SK-N-SH treated with all-trans-retinoic acid at 6 μM for 48 hours (cell line): ENCODE measurements around the gene TESMIN.

Experiments used
- ATAC-seq: fragments of 200-7000 bp; cut with Tn5 transposase; 3 replicates; pipeline ENCODE4 v1.9.1; 2020; ENCODE audit warnings: mild to moderate bottlenecking, moderate library complexity
- ARNTL ChIP-seq: fragments of 450-650 bp; formaldehyde crosslinking; IDR thresholded peaks from 2 replicates; pipeline ENCODE4 v1.5.0; 2020; ENCODE audit warnings: low read depth, mild to moderate bottlenecking, moderate library complexity, borderline replicate concordance
- CSDC2 ChIP-seq: fragments of 250-450 bp; sonication (Bioruptor Pico); IDR thresholded peaks from 2 replicates; pipeline ENCODE4 v1.5.0; 2020; ENCODE audit warnings: mild to moderate bottlenecking, moderate library complexity
- GLIS3 ChIP-seq: fragments of 250-450 bp; sonication (Bioruptor Pico); IDR thresholded peaks from 2 replicates; pipeline ENCODE4 v1.5.0; 2020; ENCODE audit warnings: mild to moderate bottlenecking, moderate library complexity
- ISL1 ChIP-seq: fragments of 250-450 bp; sonication (Bioruptor Pico); IDR thresholded peaks from 2 replicates; pipeline ENCODE4 v2.1.2; 2022; ENCODE audit warnings: mild to moderate bottlenecking, moderate library complexity
- OSR1 ChIP-seq: fragments of 250-450 bp; sonication (Bioruptor Pico); IDR thresholded peaks from 2 replicates; pipeline ENCODE4 v1.8.0; 2022; ENCODE audit warnings: moderate library complexity, mild to moderate bottlenecking, inconsistent platforms
- PATZ1 ChIP-seq: fragments of 250-450 bp; sonication (Bioruptor Pico); IDR thresholded peaks from 2 replicates; pipeline ENCODE4 v1.8.0; 2020; ENCODE audit warnings: mild to moderate bottlenecking, moderate library complexity, borderline replicate concordance
- POU6F1 ChIP-seq: fragments of 250-450 bp; sonication (Bioruptor Pico); IDR thresholded peaks from 2 replicates; pipeline ENCODE4 v1.8.0; 2021; ENCODE audit warnings: low read depth, mild to moderate bottlenecking, moderate library complexity, borderline replicate concordance
- PPARA ChIP-seq: fragments of 250-450 bp; sonication (Bioruptor Pico); IDR thresholded peaks from 2 replicates; pipeline ENCODE4 v1.5.0; 2020; ENCODE audit warnings: mild to moderate bottlenecking, borderline replicate concordance
- TCF4 ChIP-seq: fragments of 250-450 bp; sonication (Bioruptor Pico); IDR thresholded peaks from 2 replicates; pipeline ENCODE4 v1.8.0; 2021; ENCODE audit warnings: mild to moderate bottlenecking, moderate library complexity, borderline replicate concordance
- TOX ChIP-seq: fragments of 250-450 bp; sonication (Bioruptor Pico); IDR thresholded peaks from 2 replicates; pipeline ENCODE4 v1.8.0; 2021; ENCODE audit warnings: mild to moderate bottlenecking, moderate library complexity, borderline replicate concordance
- ZC3H10 ChIP-seq: fragments of 250-450 bp; sonication (Bioruptor Pico); IDR thresholded peaks from 2 replicates; pipeline ENCODE4 v1.5.1; 2021; ENCODE audit warnings: mild to moderate bottlenecking, moderate library complexity
- ZFP3 ChIP-seq: fragments of 250-450 bp; sonication (Bioruptor Pico); IDR thresholded peaks from 2 replicates; pipeline ENCODE4 v1.5.0; 2020; ENCODE audit warnings: mild to moderate bottlenecking, moderate library complexity
- ZFP30 ChIP-seq: fragments of 450-650 bp; formaldehyde crosslinking; IDR thresholded peaks from 2 replicates; pipeline ENCODE4 v1.5.0; 2022; ENCODE audit warnings: mild to moderate bottlenecking, moderate library complexity
- ZNF565 ChIP-seq: fragments of 450-650 bp; formaldehyde crosslinking; conservative IDR thresholded peaks from 2 replicates; pipeline ENCODE4 v1.5.0; 2020; ENCODE audit warnings: low read depth, mild to moderate bottlenecking, moderate library complexity
- ZNF70 ChIP-seq: fragments of 450-650 bp; formaldehyde crosslinking; IDR thresholded peaks from 2 replicates; pipeline ENCODE4 v1.5.0; 2020; ENCODE audit warnings: mild to moderate bottlenecking, moderate library complexity
- TF ChIP-seq, protein P1 (sequence below): fragments of 250-450 bp; sonication (Bioruptor Pico); IDR thresholded peaks from 2 replicates; pipeline ENCODE4 v1.5.0; 2020; ENCODE audit warnings: mild to moderate bottlenecking, moderate library complexity
- TF ChIP-seq, protein P2 (sequence below): fragments of 250-450 bp; sonication (Bioruptor Pico); IDR thresholded peaks from 2 replicates; pipeline ENCODE4 v1.5.1; 2021; ENCODE audit warnings: mild to moderate bottlenecking, moderate library complexity

The TESMIN gene

GRCh38 chr11:68722143-68722542 lies 29.2 kb downstream of the TESMIN start:
- TF ChIP-seq ARNTL (CRISPR knock-in tag) (no peak), ZC3H10 (CRISPR knock-in tag) (no peak), ZNF70 (CRISPR knock-in tag) (no peak), TOX (CRISPR knock-in tag) (no peak), PPARA (CRISPR knock-in tag) (no peak), ISL1 (CRISPR knock-in tag) (no peak), CSDC2 (CRISPR knock-in tag) (no peak), OSR1 (CRISPR knock-in tag) (no peak), POU6F1 (CRISPR knock-in tag) (no peak), TCF4 (no peak), ZFP3 (CRISPR knock-in tag) (no peak), GLIS3 (CRISPR knock-in tag) (no peak), ZFP30 (no peak), PATZ1 (CRISPR knock-in tag) (no peak)
- TF ChIP-seq, protein P1, sequence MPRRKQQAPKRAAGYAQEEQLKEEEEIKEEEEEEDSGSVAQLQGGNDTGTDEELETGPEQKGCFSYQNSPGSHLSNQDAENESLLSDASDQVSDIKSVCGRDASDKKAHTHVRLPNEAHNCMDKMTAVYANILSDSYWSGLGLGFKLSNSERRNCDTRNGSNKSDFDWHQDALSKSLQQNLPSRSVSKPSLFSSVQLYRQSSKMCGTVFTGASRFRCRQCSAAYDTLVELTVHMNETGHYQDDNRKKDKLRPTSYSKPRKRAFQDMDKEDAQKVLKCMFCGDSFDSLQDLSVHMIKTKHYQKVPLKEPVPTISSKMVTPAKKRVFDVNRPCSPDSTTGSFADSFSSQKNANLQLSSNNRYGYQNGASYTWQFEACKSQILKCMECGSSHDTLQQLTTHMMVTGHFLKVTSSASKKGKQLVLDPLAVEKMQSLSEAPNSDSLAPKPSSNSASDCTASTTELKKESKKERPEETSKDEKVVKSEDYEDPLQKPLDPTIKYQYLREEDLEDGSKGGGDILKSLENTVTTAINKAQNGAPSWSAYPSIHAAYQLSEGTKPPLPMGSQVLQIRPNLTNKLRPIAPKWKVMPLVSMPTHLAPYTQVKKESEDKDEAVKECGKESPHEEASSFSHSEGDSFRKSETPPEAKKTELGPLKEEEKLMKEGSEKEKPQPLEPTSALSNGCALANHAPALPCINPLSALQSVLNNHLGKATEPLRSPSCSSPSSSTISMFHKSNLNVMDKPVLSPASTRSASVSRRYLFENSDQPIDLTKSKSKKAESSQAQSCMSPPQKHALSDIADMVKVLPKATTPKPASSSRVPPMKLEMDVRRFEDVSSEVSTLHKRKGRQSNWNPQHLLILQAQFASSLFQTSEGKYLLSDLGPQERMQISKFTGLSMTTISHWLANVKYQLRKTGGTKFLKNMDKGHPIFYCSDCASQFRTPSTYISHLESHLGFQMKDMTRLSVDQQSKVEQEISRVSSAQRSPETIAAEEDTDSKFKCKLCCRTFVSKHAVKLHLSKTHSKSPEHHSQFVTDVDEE = no peak

DNA sequence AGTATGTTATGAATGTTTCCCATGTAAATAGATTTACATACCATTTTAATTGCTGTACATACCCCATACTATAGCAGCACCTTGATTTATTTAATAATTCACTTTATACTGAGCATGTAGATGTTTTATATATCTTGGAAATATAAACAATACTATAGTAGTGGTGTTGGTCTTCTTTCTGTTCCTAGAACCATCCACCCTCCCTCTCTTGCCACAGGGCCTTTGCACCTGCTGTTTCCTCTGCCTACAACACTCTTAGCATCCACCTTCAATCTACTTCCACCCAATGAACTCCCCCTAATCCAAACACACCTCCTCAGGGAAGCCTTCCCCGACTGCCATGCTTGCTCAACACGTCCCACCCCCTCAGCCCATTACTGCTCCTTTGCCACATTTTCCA lies 30.2 kb downstream of the TESMIN start:
- ATAC-seq = no peak

More at GRCh38 chr11:68722143-68722542, 29.2 kb downstream of the TESMIN start:
- no peak for ATAC-seq

More for the DNA sequence above, 30.2 kb downstream of the TESMIN start:
- TF ChIP-seq TOX (CRISPR knock-in tag) (no peak), GLIS3 (CRISPR knock-in tag) (no peak), ZC3H10 (CRISPR knock-in tag) (no peak), ZNF565 (no peak), POU6F1 (CRISPR knock-in tag) (no peak)
- TF ChIP-seq, protein P1 = no peak
- TF ChIP-seq, protein P2, sequence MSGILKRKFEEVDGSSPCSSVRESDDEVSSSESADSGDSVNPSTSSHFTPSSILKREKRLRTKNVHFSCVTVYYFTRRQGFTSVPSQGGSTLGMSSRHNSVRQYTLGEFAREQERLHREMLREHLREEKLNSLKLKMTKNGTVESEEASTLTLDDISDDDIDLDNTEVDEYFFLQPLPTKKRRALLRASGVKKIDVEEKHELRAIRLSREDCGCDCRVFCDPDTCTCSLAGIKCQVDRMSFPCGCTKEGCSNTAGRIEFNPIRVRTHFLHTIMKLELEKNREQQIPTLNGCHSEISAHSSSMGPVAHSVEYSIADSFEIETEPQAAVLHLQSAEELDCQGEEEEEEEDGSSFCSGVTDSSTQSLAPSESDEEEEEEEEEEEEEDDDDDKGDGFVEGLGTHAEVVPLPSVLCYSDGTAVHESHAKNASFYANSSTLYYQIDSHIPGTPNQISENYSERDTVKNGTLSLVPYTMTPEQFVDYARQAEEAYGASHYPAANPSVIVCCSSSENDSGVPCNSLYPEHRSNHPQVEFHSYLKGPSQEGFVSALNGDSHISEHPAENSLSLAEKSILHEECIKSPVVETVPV (CRISPR knock-in tag) = no peak
